Fibroblast of the aortic adventitia (primary cell): ENCODE data around the gene PPHLN1. TPM values are rescaled to one million over a fixed set of nuclear protein-coding genes. Genes with fewer than 3 reads are reported as not detected.

Source experiments
- DNase-seq: peaks from one replicate; pipeline ENCODE4 v3.0.0-alpha.2; 2010; ENCODE audit warnings: low read depth
- H3K4me3 ChIP-seq: 2 replicates; pipeline ENCODE4 v1.5.1; 2011; ENCODE audit warnings: low read depth, mild to moderate bottlenecking, control low read depth, low read length, moderate library complexity
- total RNA-seq: library from RNA; depleted of rRNA; stranded (reverse); fragments of >200 nt; gene quantifications from 2 replicates; pipeline ENCODE4 v1.2.3, GENCODE V29; 2012; ENCODE audit warnings: low replicate concordance
- TF ChIP-seq, protein P1 (sequence below): IDR thresholded peaks from 2 replicates; pipeline ENCODE4 v1.5.1; 2011; ENCODE audit warnings: mild to moderate bottlenecking, low read length, control low read depth, inconsistent platforms; ENCODE audit not compliant: insufficient read depth

Gene PPHLN1
- total RNA-seq, 1 donor: 74.7 TPM

GRCh38 chr12:42462486-42462885, 136.5 kb downstream of the PPHLN1 start:
- DNase-seq: no peak
- TF ChIP-seq, protein P1, sequence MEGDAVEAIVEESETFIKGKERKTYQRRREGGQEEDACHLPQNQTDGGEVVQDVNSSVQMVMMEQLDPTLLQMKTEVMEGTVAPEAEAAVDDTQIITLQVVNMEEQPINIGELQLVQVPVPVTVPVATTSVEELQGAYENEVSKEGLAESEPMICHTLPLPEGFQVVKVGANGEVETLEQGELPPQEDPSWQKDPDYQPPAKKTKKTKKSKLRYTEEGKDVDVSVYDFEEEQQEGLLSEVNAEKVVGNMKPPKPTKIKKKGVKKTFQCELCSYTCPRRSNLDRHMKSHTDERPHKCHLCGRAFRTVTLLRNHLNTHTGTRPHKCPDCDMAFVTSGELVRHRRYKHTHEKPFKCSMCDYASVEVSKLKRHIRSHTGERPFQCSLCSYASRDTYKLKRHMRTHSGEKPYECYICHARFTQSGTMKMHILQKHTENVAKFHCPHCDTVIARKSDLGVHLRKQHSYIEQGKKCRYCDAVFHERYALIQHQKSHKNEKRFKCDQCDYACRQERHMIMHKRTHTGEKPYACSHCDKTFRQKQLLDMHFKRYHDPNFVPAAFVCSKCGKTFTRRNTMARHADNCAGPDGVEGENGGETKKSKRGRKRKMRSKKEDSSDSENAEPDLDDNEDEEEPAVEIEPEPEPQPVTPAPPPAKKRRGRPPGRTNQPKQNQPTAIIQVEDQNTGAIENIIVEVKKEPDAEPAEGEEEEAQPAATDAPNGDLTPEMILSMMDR: no peak
- no peak overlapping the region for H3K4me3 ChIP-seq

DNA sequence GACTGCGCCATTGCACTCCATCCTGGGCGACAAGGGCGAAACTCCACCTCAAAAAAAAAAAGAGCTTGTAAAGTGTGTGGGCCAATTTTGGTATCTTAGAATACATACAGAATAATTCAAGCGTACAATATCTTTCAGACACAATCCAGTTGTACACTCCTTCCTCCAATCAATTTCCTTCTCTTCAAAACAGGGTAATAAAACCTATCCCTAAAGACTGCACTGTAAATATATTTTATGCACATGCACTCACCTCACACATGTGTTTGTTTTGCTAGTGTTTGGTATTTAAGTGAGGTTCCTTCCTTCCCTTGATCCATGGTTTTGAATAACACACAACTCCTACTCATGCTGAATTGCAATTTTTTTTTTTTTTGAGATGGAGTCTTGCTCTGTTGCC, 137.7 kb downstream of the PPHLN1 start:
- TF ChIP-seq, protein P1: no peak
- no peak overlapping the region for H3K4me3 ChIP-seq
- DNase-seq: no peak

DNA sequence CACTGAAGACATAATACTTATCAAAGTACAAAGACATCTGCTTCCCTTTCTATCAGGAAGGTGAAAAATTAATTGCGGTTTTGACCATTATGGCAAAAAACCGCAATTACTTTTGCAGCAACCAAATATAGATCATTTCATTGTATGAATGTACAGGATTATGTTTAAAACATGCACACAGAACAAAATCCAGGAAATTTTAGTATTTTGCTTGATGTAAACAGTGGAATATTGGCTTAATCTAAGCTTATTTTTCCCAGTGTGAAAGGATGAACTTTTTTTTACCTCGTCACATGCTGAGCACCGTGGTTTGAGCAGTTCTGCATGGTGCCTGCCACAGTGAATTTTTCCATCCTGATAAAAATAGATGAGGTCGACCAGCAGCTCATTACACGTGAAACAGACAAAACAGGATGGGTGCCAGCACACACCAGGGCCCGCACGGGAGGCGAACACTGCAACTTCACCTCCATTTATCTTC, 142.4 kb downstream of the PPHLN1 start:
- TF ChIP-seq, protein P1: no peak
- peak; percentile 20 for DNase-seq
- H3K4me3 ChIP-seq: no peak overlapping the region

DNA sequence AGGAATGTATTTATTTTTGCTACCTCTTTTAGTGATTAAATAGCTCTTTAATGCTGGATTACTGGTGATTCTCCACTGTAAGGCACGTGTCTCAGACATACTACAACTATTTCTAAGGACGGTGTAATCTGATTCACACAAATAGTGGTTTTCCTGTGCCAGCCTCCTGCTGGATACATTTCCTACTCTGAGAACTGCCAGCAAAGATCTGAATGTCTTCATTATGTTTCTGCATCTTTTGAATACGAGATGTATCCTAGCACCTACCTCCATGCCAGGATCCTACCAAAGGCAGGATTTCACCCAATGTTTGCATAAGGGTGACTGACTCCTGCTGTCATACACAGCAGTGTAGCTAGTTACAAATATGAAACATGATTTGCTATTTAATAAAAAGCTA, 143.0 kb downstream of the PPHLN1 start:
- TF ChIP-seq, protein P1: no peak
- DNase-seq: no peak
- H3K4me3 ChIP-seq: no peak overlapping the region

DNA sequence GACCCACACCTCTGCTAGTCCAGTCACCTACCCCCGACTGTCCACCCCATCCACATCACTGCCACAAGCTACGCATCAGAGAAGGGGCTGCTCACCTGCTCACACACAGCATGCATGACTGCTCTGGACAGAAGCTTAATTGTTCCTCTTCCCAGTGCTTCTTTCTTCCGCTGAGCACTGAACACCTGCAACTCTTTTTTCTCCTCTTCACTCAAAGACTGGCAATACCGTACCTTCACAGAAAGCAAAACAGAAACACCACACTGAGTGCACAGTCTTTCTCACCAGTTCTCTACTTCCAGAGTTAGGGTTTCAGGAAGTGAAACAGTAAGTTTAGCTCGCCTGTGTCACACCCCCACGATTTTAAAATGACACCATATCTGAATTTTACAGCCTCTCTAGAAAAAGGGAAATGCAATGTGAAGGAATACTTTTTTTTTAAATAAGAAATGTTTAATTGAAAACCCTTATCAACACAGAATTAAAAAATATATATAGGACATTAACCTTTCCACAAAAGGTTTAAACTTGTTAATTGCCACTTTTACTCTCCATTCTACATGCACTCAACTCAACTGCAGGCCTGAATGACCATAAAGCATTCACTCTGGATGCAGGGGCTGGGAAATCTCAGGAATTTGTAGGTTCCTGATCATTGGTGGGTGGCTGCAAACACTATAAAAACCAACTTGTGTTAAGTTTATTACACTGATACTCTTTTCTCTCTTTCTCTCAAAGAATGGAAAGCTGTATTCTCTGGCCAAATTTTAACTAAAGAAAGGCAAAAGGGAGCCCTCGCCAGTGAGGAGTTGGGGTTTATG, 143.6 kb downstream of the PPHLN1 start:
- TF ChIP-seq, protein P1: no peak

DNA sequence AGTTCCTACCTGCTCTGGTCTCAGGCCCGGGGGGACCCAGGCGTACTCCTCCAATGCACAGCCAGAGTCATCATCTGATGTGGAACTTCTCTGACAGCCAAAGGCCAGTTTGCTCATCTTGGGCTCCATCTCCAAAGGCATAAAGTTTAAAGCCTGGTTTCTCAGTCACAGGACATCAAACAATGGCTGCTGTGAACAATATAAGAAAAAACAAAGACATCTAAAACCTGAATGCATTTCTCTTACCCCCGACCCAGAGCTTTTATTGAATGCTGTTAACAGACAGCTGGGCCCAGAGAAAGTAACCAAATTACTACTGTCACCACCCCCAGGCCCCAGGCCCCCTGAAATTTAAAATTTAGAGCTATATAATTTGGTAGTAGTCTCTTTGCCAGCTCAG, 146.4 kb downstream of the PPHLN1 start:
- TF ChIP-seq, protein P1: no peak
- no peak for DNase-seq
- no peak overlapping the region for H3K4me3 ChIP-seq

More for the DNA sequence above, 143.6 kb downstream of the PPHLN1 start:
- no peak overlapping the region for H3K4me3 ChIP-seq
- no peak for DNase-seq
